NCI-H187 (cell line): ENCODE measurements around the gene AGXT2.

Experiments used
- DNase-seq, 2 experiments: peaks; one replicate each; lab custom pipeline; 2025; lab: John Stamatoyannopoulos, UW

Gene AGXT2

DNA sequence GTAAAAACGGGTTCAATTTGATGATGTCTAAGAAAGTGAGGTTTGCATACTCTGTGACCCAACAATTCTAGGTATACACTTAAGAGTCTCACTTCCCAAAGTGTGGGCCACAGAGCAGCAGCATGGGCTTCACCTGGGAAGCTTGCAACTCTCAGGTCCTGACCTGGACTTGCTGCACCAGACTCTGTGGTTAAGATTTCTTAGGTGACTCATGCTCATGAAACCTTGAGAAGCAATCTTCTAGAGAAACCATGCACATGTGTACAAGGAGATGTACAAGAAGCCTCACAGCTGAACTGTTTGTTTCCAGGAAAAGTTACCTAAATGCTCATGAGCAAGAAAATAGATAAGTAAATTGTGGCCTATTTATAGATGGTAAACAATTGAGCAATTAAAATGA is 88.4 kb downstream of the AGXT2 start:
- DNase-seq: no peak

DNA sequence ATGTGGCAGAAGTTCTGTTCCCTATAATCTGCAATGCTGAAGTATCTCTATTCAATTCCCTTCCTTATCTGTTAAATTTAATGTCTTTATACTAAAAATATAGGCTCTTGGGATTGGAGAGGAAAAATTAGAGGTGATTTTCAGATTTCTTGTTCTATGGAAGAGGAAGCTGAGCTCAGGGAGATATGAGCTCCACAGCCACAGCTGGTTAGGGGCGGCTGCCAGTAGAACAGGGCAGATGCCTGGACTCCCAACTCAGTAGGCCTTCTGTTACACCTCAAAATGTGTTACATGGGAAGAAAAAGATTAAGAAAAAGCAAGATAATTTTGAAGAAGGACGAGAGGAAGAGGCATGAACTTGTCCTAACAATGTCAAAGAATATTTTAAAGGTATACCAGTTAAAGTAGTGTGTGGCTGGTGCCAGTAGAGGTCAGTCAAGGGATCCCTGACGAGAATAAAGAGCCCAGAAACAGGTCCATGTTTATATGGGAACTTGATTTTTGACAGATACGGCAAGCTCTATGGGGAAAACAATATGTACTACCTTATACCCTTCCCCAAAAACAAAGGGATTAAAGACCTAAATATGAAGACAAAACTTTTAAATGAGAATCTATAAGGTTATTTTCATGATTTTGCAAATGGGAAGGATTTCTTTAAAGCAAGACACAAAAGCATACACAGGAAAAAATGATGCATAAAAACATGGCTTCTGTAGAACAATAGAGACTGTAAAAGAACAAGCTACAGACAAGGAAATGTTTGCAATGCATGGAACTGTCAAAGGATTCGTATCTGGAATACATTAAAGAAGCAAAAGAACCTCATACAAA is 89.7 kb downstream of the AGXT2 start:
- DNase-seq: no peak

DNA sequence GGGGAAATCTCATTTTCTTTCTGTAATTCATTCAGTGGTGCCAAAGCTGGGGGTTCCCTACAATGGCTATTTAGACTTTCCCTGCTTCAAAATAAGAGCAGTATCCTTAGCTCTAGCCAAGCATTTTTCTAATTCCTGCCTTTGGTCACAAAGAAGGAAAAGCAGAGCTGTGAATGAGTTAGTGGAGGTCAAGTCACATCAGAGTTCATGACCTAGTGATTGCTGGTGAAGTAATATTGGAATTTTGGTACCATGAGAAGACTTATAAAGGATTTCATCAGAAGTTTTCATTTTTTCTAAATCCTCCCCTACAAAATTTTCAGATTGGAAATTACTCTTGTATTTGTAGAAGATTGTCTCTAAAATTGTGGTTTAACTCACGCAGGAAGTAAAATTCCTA is 90.4 kb downstream of the AGXT2 start:
- no peak for DNase-seq
